GM23248 (cell line): ENCODE data around the gene RBM15.

Experiments
- EZH2 ChIP-seq: fragments of 200-600 bp; sonication (generic); IDR thresholded peaks from 2 replicates; pipeline ENCODE4 v1.6.1; 2018; ENCODE audit warnings: antibody characterized with exemption, mild to moderate bottlenecking; ENCODE audit not compliant: insufficient read depth, poor library complexity, severe bottlenecking
- EZH2phosphoT487 ChIP-seq: fragments of 200-600 bp; sonication (generic); IDR thresholded peaks from 2 replicates; pipeline ENCODE4 v1.6.1; 2018; ENCODE audit warnings: antibody characterized with exemption, moderate library complexity, mild to moderate bottlenecking, low read depth; ENCODE audit not compliant: insufficient read depth

DNA sequence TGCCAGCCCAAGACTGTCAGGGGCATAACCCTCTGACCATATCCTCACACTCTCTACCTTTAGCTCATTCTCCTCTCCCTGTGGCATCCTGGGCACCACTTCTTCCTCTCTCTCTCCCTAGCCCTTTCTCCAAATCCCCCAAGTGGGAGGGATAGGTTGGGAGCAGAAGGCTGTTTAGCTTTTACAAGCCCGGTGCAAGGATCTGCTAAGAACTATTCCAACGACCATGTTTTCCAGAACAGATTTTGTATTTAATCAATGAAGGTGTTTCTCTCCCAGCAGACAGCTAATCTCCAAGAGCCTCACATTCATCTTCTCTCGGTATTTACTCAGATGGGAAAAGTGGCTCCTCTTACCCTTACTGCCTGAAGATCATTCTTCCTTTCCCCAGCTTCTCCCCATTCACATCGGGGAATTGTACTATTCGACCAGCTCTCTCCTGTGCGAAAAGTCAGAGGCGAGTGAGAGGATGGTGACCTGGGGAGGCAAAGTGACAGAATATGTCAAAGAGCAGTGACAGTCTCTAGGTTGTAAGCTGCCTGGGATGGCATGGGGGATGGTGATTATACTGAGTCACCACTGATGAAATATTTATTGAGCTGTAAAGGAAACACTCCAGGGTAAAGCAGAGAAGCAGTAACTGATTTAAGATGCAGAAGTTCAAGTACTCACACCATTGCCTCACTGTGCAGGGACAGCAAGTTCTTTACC is 47.0 kb upstream of the RBM15 start:
- TF ChIP-seq EZH2 (no peak), EZH2phosphoT487 (no peak)
